ENCODE results near the gene KCTD20.

Gene KCTD20

GRCh38 chr6:36441307-36441894, 1.4 kb upstream of the KCTD20 start (continued):
- TF ChIP-seq ZBTB8A (tag by site-specific recombination; IDR thresholded peaks at IDR 0.05) (no peak), ZNF26 (tag by site-specific recombination; IDR thresholded peaks at IDR 0.05) (no peak), GLIS2 (tag by site-specific recombination; IDR thresholded peaks at IDR 0.05) (no peak), ZNF324 (tag by site-specific recombination; IDR thresholded peaks at IDR 0.05) (no peak), ZNF211 (tag by site-specific recombination; IDR thresholded peaks at IDR 0.05; ENCODE audit: low read depth) (no peak), ZNF394 (tag by site-specific recombination; IDR thresholded peaks at IDR 0.05; ENCODE audit: borderline replicate concordance) (peak; percentile 31; the same call in 1 of the 2 replicates), ZNF16 (tag by site-specific recombination; IDR thresholded peaks at IDR 0.05; ENCODE audit: low read depth) (no peak), ZNF155 (tag by site-specific recombination; IDR thresholded peaks at IDR 0.05) (no peak), REST (tag by site-specific recombination; IDR thresholded peaks at IDR 0.05) (no peak), ZNF311 (tag by site-specific recombination; IDR thresholded peaks at IDR 0.05; ENCODE audit: borderline replicate concordance) (no peak), ZNF266 (tag by site-specific recombination; IDR thresholded peaks at IDR 0.05; ENCODE audit: low read depth) (no peak), ZBTB10 (tag by site-specific recombination; IDR thresholded peaks at IDR 0.05) (no peak), ZNF692 (tag by site-specific recombination; IDR thresholded peaks at IDR 0.05) (peak; percentile 33; the same call in 1 of the 2 replicates), ZNF416 (tag by site-specific recombination; IDR thresholded peaks at IDR 0.05) (no peak), SALL2 (tag by site-specific recombination; IDR thresholded peaks at IDR 0.05; ENCODE audit: borderline replicate concordance) (no peak), ZNF121 (tag by site-specific recombination; IDR thresholded peaks at IDR 0.05) (no peak), ZFP41 (tag by site-specific recombination; IDR thresholded peaks at IDR 0.05; ENCODE audit: borderline replicate concordance) (no peak), ZBTB44 (tag by site-specific recombination; IDR thresholded peaks at IDR 0.05) (no peak), ZNF561 (tag by site-specific recombination; IDR thresholded peaks at IDR 0.05; ENCODE audit: borderline replicate concordance) (no peak), WT1 (tag by site-specific recombination; IDR thresholded peaks at IDR 0.05) (peak; percentile 43; the same call in 1 of the 2 replicates), ZEB2 (tag by site-specific recombination; IDR thresholded peaks at IDR 0.05) (peak; percentile 53; the same call in 1 of the 2 replicates), BCL11B (tag by site-specific recombination; IDR thresholded peaks at IDR 0.05; ENCODE audit: low read depth) (no peak), EGR2 (tag by site-specific recombination; IDR thresholded peaks at IDR 0.05; ENCODE audit: low read depth) (no peak), ZSCAN23 (tag by site-specific recombination; IDR thresholded peaks at IDR 0.05) (no peak), PRDM4 (tag by site-specific recombination; IDR thresholded peaks at IDR 0.05) (no peak), ZBTB48 (tag by site-specific recombination; IDR thresholded peaks at IDR 0.05) (peak; percentile 51; the same call in 1 of the 2 replicates), RBAK (tag by site-specific recombination; IDR thresholded peaks at IDR 0.05) (no peak)
